H1 (cell line): Measurements from ENCODE around the gene DNAL4. TPM values are rescaled to one million over a fixed set of nuclear protein-coding genes. Genes with fewer than 3 reads are reported as not detected.

Source experiments
- ATF2 ChIP-seq: IDR thresholded peaks from 2 replicates; pipeline ENCODE4 v1.6.1; 2012; ENCODE audit warnings: low read length, inconsistent platforms
- ATF3 ChIP-seq: IDR thresholded peaks from 2 replicates; pipeline ENCODE4 v1.6.1; 2011; ENCODE audit warnings: low read depth, mild to moderate bottlenecking, low read length; ENCODE audit not compliant: insufficient read depth
- JUND ChIP-seq: IDR thresholded peaks from 2 replicates; pipeline ENCODE4 v1.6.1; 2011; ENCODE audit warnings: mild to moderate bottlenecking, improper control_type of control experiment, low read length
- RAD21 ChIP-seq, 2 experiments: IDR thresholded peaks in 1 of 2; conservative IDR thresholded peaks in 1 of 2; 2 replicates each; pipeline ENCODE4 v1.6.1; 2011; ENCODE audit warnings: low read depth in 2 of 2, low read length in 2 of 2, improper control_type of control experiment in 1 of 2, inconsistent platforms in 1 of 2, mild to moderate bottlenecking in 1 of 2, moderate library complexity in 1 of 2
- RNF2 ChIP-seq: fragments of 200-900, 300-1000 bp; sonication (generic); IDR thresholded peaks from 2 replicates; pipeline ENCODE4 v1.7.1; 2016; ENCODE audit warnings: borderline replicate concordance, low read depth, mild to moderate bottlenecking, antibody characterized with exemption, low read length; ENCODE audit not compliant: poor library complexity, severe bottlenecking; ENCODE audit errors: missing control alignments
- SAP30 ChIP-seq: fragments of 300-600 bp; sonication (generic); IDR thresholded peaks from 2 replicates; pipeline ENCODE4 v1.7.1; 2012; ENCODE audit warnings: low read length, moderate library complexity, mild to moderate bottlenecking, inconsistent platforms; ENCODE audit not compliant: insufficient read depth, insufficient replicate concordance
- ZNF274 ChIP-seq: IDR thresholded peaks from 2 replicates; pipeline ENCODE4 v1.7.0; 2012; ENCODE audit warnings: low read length, borderline replicate concordance; ENCODE audit errors: extremely low read depth
- polyA plus RNA-seq, 7 experiments: library from polyadenylated mRNA; depleted of rRNA in 3 of 7; stranded (reverse) in 5 of 7; unstranded in 2 of 7; fragments of >200 nt in 5 of 7; fragments of 200-250 nt in 2 of 7; gene quantifications; 1 replicate in 5 of 7; 2 replicates in 1 of 7; 4 replicates in 1 of 7; pipeline versions ENCODE4 v1.2.1 to v1.2.3, GENCODE V29; 2011 to 2013; ENCODE audit warnings: missing spikeins in 2 of 7, mixed read lengths in 2 of 7
- total RNA-seq: library from RNA; stranded (reverse); fragmentation: NEBNext Ultra II Directional; extraction: Animal tissue kit (Norgen Biotek cat#: 25700); gene quantifications from 2 replicates; pipeline ENCODE4 v1.2.1, GENCODE V29; 2021

Gene DNAL4
- total and polyA plus RNA-seq, 2 of the 8 experiments (the other 6 are each of a cell fraction or from before 2014, with no cell fraction given) = 8.8 to 14.0 TPM

- TF ChIP-seq ATF3 (no peak), SAP30 (no peak), ZNF274 (no peak), RAD21 (IDR thresholded peaks at IDR 0.05 in 1 of 2, conservative IDR thresholded peaks at IDR 0.05 in 1 of 2; ENCODE audit: low read depth in 2 of 2, low read length in 2 of 2) (no peak), RNF2 (no peak), JUND (no peak), ATF2 (no peak)
Observed at GRCh38 chr22:38830026-38830844, 36.3 kb upstream of the DNAL4 start (continued).
